ENCODE measurements around the gene APOA4. TPM values are rescaled to one million over a fixed set of nuclear protein-coding genes. Genes with fewer than 3 reads are reported as not detected.
"Not testable (repeated sequence)": the region's sequence is repeated elsewhere in the genome, so short reads cannot be mapped to it uniquely, and the experiment has no call there.

APOA4 gene
- total RNA-seq, 1 donor from 2014 or later: 0.52 TPM

DNA sequence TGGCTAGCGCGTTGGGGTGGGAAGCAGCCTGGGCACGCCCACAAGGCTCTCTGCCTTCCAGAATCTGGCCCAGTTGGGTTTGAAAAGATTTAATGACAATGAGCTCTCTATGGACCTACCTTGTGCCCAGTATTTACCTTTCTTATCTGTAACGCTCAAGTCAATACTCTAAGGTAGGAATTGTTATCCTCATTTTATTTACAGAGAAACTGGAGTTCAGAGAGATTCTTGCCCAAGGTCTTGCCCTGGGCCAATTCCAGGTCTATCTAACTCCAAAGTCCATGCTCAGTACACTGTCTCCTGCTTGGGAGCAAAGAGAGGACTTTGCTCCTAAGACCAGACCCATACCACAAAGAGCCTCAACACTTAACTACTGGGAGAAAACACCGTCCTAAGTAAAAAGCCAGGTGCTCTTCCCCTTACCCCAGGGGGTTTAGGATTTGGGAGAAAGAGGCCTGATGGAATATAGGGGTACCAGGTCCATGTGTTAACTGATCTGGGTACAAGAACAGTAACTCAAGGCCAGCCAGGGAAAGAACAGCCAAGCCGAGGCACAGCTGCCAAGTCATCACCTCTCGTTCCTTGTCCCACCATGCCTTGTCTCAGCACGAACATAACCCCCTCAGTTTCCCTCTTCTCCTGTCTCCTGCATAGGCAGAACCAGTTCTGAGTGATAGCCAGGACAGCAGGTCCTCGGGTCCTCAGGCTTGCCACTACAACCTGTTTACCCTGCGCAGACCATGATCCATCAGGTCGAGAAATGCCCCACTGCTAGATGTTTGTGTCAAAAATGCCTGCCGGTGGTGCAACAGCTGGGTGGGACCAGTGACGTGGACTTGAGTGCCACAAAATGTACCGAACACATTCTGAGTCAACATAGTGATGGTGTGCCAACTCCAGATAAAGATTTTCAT lies 14.6 kb downstream of the APOA4 start:
- no peak overlapping the region for H3K27ac ChIP-seq (ENCODE audit: low read depth, low read length)
- H3K27me3 ChIP-seq (ENCODE audit: control insufficient read depth in 3 of 3, insufficient read depth in 3 of 3, low read length in 3 of 3): no peaks in the 10 kb centered on the region
- H3K9ac ChIP-seq (ENCODE audit: low read depth in 1 of 3, low read length in 3 of 3): no peak overlapping the region

DNA sequence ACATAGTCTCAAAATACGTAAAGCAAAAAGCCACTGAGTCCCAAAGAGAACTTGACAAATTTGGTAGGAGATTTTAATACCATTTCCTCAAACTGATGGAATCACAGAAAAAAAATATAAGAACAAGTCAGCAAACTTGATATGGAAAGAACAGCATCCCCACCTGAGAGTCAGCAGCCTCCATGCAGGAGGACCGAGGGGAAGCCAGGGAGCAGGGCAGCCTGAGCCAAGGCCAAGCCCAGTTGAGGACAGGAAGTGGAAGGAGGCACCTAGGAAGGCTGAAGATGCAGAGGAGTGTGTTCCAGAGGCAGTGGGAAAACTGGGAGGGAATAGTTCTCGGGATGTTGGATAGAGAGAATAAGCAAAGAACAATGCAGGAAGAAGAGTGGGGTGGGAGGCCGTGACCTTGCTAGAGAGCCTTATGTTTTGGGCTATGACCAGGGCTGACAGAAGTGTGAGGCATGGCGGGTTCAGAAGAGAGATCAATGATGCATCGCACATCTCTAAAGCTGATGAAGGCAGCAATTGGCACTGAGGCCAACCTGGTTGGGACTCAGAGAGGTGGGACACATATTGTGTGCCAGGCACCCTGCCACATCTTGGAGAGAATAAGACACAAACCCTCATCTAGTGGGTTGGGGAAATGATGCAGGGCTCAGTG lies 15.4 kb downstream of the APOA4 start:
- Histone ChIP-seq H3K27ac (ENCODE audit: low read depth, low read length) (no peak overlapping the region), H3K4me1 (ENCODE audit: control insufficient read depth in 3 of 3, insufficient read depth in 3 of 3, low read length in 3 of 3) (no peaks in the 10 kb centered on the region), H3K36me3 (ENCODE audit: control insufficient read depth in 3 of 3, insufficient read depth in 3 of 3, low read length in 3 of 3) (no peaks in the 10 kb centered on the region), H3K27me3 (ENCODE audit: control insufficient read depth in 3 of 3, insufficient read depth in 3 of 3, low read length in 3 of 3) (no peaks in the 10 kb centered on the region), H3K9me3 (ENCODE audit: control insufficient read depth in 3 of 3, low read length in 3 of 3) (no peaks in the 10 kb centered on the region), H3K9ac (ENCODE audit: low read depth in 1 of 3, low read length in 3 of 3) (no peak overlapping the region), H3K4me3 (ENCODE audit: low read length in 3 of 3) (no peak overlapping the region)

More for the DNA sequence above, 14.6 kb downstream of the APOA4 start:
- Histone ChIP-seq H3K4me1 (ENCODE audit: control insufficient read depth in 3 of 3, insufficient read depth in 3 of 3, low read length in 3 of 3) (no peaks in the 10 kb centered on the region), H3K36me3 (ENCODE audit: control insufficient read depth in 3 of 3, insufficient read depth in 3 of 3, low read length in 3 of 3) (no peaks in the 10 kb centered on the region), H3K9me3 (ENCODE audit: control insufficient read depth in 3 of 3, low read length in 3 of 3) (no peaks in the 10 kb centered on the region), H3K4me3 (ENCODE audit: low read length in 3 of 3) (no peak overlapping the region)

DNA sequence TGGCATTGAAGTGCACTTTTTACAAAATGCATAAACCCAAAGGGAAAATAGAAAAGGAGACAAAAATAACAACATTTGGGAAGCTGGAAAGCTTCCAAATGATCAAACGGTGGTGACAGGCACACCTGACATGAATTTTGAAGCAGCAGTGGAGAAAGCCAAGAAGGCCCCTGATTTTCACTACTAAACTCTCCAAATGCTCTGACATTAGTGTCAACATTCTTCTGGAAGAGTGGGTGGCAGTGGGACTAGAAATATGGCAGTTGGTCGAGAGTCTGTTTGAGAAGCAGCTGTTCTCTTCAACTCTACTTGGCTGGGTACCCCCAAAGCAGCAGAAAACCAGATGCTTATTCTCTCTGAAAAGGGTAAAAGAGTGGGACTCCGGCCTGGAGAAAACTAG lies 19.1 kb downstream of the APOA4 start:
- Histone ChIP-seq H3K27me3 (ENCODE audit: control insufficient read depth in 3 of 3, insufficient read depth in 3 of 3, low read length in 3 of 3) (peaks cover 0 to 2% (median 0%) of the 10 kb centered on the region in 3 donors), H3K36me3 (ENCODE audit: control insufficient read depth in 3 of 3, insufficient read depth in 3 of 3, low read length in 3 of 3) (no peaks in the 10 kb centered on the region), H3K9ac (ENCODE audit: low read depth in 1 of 3, low read length in 3 of 3) (no peak overlapping the region), H3K27ac (ENCODE audit: low read depth, low read length) (no peak overlapping the region), H3K4me1 (ENCODE audit: control insufficient read depth in 3 of 3, insufficient read depth in 3 of 3, low read length in 3 of 3) (no peaks in the 10 kb centered on the region), H3K9me3 (ENCODE audit: control insufficient read depth in 3 of 3, low read length in 3 of 3) (no peaks in the 10 kb centered on the region), H3K4me3 (ENCODE audit: low read length in 3 of 3) (no peak overlapping the region)

DNA sequence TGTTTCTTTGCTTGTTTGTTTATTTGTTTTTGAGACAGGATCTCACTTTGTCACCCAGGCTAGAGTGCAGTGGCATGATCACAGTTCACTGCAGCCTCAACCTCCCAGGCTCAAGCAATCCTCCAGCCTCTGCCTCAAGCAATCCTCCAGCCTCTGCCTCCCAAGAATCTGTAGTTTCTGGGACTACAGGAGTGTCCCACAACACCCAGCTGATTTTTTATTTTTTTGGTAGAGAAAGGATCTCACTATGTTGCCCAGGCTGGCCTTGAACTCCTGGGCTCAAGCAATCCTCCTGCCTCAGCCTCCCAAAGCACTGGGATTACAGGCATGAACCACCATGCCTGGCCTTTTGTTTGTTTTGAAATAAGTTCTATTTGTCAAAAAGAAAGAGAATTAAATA lies 21.4 kb downstream of the APOA4 start:
- H3K36me3 ChIP-seq (ENCODE audit: control insufficient read depth in 3 of 3, insufficient read depth in 3 of 3, low read length in 3 of 3); H3K27me3 ChIP-seq (ENCODE audit: control insufficient read depth in 3 of 3, insufficient read depth in 3 of 3, low read length in 3 of 3): not testable (repeated sequence)

DNA sequence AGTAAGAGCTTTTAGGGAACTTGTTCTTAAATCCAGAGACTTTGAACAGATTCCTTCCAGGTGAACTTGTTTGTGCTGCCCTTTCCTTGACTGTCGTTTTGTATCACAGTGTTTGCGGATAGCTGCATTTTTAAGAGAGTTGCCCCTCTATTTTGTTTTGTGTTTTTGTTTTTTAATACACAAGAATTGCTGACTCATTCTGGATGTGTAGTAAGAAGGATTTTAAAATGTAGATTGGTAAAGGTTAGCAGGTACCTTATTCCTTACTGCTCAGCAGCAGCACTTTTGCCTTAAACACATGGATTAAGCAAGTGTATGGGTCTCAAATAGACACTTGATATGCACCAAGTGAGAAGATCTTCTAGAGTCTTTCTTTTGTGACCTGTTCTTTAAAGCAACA lies 22.5 kb downstream of the APOA4 start:
- no peaks in the 10 kb centered on the region for H3K36me3 ChIP-seq (ENCODE audit: control insufficient read depth in 3 of 3, insufficient read depth in 3 of 3, low read length in 3 of 3)
- H3K4me3 ChIP-seq (ENCODE audit: low read length in 3 of 3): no peak overlapping the region
- no peak overlapping the region for H3K27ac ChIP-seq (ENCODE audit: low read depth, low read length)
- no peaks in the 10 kb centered on the region for H3K4me1 ChIP-seq (ENCODE audit: control insufficient read depth in 3 of 3, insufficient read depth in 3 of 3, low read length in 3 of 3)
- H3K27me3 ChIP-seq (ENCODE audit: control insufficient read depth in 3 of 3, insufficient read depth in 3 of 3, low read length in 3 of 3): peaks cover 0 to 2% (median 0%) of the 10 kb centered on the region in 3 donors
- no peaks in the 10 kb centered on the region for H3K9me3 ChIP-seq (ENCODE audit: control insufficient read depth in 3 of 3, low read length in 3 of 3)
- H3K9ac ChIP-seq (ENCODE audit: low read depth in 1 of 3, low read length in 3 of 3): no peak overlapping the region

More for the DNA sequence above, 21.4 kb downstream of the APOA4 start:
- not testable (repeated sequence) for H3K4me1 ChIP-seq (ENCODE audit: control insufficient read depth in 3 of 3, insufficient read depth in 3 of 3, low read length in 3 of 3); H3K4me3 ChIP-seq (ENCODE audit: low read length in 3 of 3); H3K9me3 ChIP-seq (ENCODE audit: control insufficient read depth in 3 of 3, low read length in 3 of 3); H3K27ac ChIP-seq (ENCODE audit: low read depth, low read length); H3K9ac ChIP-seq (ENCODE audit: low read depth in 1 of 3, low read length in 3 of 3)

GRCh38 chr11:116798368-116798767 lies 24.7 kb downstream of the APOA4 start:
- no peaks in the 10 kb centered on the region for H3K9me3 ChIP-seq (ENCODE audit: control insufficient read depth in 3 of 3, low read length in 3 of 3)
- H3K4me3 ChIP-seq (ENCODE audit: low read length in 3 of 3): no peak overlapping the region
- H3K4me1 ChIP-seq (ENCODE audit: control insufficient read depth in 3 of 3, insufficient read depth in 3 of 3, low read length in 3 of 3): no peaks in the 10 kb centered on the region
- no peak overlapping the region for H3K27ac ChIP-seq (ENCODE audit: low read depth, low read length)
- no peaks in the 10 kb centered on the region for H3K36me3 ChIP-seq (ENCODE audit: control insufficient read depth in 3 of 3, insufficient read depth in 3 of 3, low read length in 3 of 3)
- no peak overlapping the region for H3K9ac ChIP-seq (ENCODE audit: low read depth in 1 of 3, low read length in 3 of 3)
- H3K27me3 ChIP-seq (ENCODE audit: control insufficient read depth in 3 of 3, insufficient read depth in 3 of 3, low read length in 3 of 3): peaks cover 0 to 2% (median 0%) of the 10 kb centered on the region in 3 donors

DNA sequence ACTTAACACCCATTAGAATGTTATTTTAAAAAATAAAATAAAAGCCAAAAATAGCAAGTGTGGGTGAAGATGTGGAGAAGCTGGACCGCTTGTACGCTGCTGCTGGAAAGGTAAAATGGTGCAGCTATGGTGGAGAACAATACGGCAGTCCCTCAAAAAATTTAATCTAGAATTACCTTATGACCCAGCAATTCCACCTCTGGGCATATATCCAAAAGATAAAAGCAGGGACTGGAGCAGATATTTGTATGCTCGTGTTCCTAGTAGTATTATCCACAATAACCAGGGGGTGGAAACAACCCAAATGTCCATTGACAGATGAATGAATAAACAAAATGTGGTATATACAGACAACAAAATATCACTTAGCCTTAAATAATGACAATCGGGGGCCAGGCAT lies 25.3 kb downstream of the APOA4 start:
- H3K4me1 ChIP-seq (ENCODE audit: control insufficient read depth in 3 of 3, insufficient read depth in 3 of 3, low read length in 3 of 3): no peaks in the 10 kb centered on the region
- H3K9ac ChIP-seq (ENCODE audit: low read depth in 1 of 3, low read length in 3 of 3): no peak overlapping the region
- no peak overlapping the region for H3K27ac ChIP-seq (ENCODE audit: low read depth, low read length)
- H3K9me3 ChIP-seq (ENCODE audit: control insufficient read depth in 3 of 3, low read length in 3 of 3): no peaks in the 10 kb centered on the region
- no peak overlapping the region for H3K4me3 ChIP-seq (ENCODE audit: low read length in 3 of 3)
- peaks cover 0 to 2% (median 0%) of the 10 kb centered on the region in 3 donors for H3K27me3 ChIP-seq (ENCODE audit: control insufficient read depth in 3 of 3, insufficient read depth in 3 of 3, low read length in 3 of 3)
- H3K36me3 ChIP-seq (ENCODE audit: control insufficient read depth in 3 of 3, insufficient read depth in 3 of 3, low read length in 3 of 3): no peaks in the 10 kb centered on the region

DNA sequence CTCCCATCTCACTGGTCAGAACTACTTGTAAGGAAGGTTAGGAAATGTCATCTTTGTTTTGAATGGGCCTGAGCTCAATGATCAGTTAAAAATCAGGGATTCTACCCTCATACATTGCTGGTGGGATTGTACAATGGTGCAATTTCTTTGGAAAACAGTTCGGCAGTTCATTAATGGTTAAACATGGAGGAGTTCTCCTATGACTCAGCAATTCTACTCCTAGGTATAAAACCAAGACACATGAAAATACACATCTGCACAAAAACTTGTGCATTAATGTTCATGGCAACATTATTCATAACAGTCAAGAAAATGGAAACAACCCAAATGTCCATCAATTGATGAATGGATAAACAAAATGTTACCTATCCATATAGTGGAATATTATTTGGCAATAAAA lies 26.6 kb downstream of the APOA4 start:
- H3K9me3 ChIP-seq (ENCODE audit: control insufficient read depth in 3 of 3, low read length in 3 of 3): no peaks in the 10 kb centered on the region
- no peak overlapping the region for H3K27ac ChIP-seq (ENCODE audit: low read depth, low read length)
- H3K36me3 ChIP-seq (ENCODE audit: control insufficient read depth in 3 of 3, insufficient read depth in 3 of 3, low read length in 3 of 3): no peaks in the 10 kb centered on the region
- H3K4me3 ChIP-seq (ENCODE audit: low read length in 3 of 3): no peak overlapping the region
- H3K9ac ChIP-seq (ENCODE audit: low read depth in 1 of 3, low read length in 3 of 3): no peak overlapping the region
- H3K27me3 ChIP-seq (ENCODE audit: control insufficient read depth in 3 of 3, insufficient read depth in 3 of 3, low read length in 3 of 3): peaks cover 0 to 2% (median 0%) of the 10 kb centered on the region in 3 donors
- peaks cover 1 to 3% (median 2%) of the 10 kb centered on the region in 3 donors for H3K4me1 ChIP-seq (ENCODE audit: control insufficient read depth in 3 of 3, insufficient read depth in 3 of 3, low read length in 3 of 3)

DNA sequence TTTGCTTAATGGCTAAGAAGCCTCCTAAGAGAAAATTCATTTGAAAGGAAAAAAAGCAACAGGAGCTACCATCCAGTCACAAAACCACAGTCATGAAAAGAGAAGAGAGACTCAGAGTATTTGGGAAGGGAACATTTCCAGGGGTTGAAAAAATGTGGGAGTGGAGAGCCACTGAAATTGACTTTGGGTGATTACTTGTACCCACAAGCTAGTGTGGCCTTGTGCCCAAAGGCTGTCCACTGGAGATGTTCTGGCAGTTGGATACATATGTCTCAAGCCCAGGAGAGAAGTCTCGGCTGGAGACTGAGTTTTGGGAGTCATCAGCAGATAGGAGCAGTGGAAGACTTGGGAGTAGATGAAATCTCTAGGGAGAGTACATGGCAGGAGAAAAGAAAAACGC lies 28.3 kb downstream of the APOA4 start:
- H3K9ac ChIP-seq (ENCODE audit: low read depth in 1 of 3, low read length in 3 of 3): no peak overlapping the region
- peaks cover 0 to 3% (median 0%) of the 10 kb centered on the region in 3 donors for H3K27me3 ChIP-seq (ENCODE audit: control insufficient read depth in 3 of 3, insufficient read depth in 3 of 3, low read length in 3 of 3)
- peaks cover 5 to 10% (median 7%) of the 10 kb centered on the region in 3 donors for H3K4me1 ChIP-seq (ENCODE audit: control insufficient read depth in 3 of 3, insufficient read depth in 3 of 3, low read length in 3 of 3)
- no peaks in the 10 kb centered on the region for H3K9me3 ChIP-seq (ENCODE audit: control insufficient read depth in 3 of 3, low read length in 3 of 3)
- H3K36me3 ChIP-seq (ENCODE audit: control insufficient read depth in 3 of 3, insufficient read depth in 3 of 3, low read length in 3 of 3): no peaks in the 10 kb centered on the region
- no peak overlapping the region for H3K4me3 ChIP-seq (ENCODE audit: low read length in 3 of 3)
- no peak overlapping the region for H3K27ac ChIP-seq (ENCODE audit: low read depth, low read length)

DNA sequence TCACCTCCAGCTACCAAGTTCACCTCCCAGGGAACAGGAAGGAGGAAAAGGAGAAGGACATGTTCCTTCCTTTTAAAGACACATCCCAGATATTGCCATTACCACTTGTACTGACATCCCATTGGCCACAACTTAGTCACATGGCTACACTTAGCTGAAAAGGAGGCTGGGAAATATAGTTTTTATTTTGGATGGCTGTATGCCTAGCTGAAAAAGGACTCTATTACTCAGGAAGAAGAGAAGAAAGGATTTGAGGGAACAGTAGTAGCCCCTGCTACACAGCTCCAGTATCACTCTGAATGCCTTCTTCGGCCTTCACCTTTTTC lies 29.4 kb downstream of the APOA4 start:
- no peak overlapping the region for H3K4me3 ChIP-seq (ENCODE audit: low read length in 3 of 3)
- H3K36me3 ChIP-seq (ENCODE audit: control insufficient read depth in 3 of 3, insufficient read depth in 3 of 3, low read length in 3 of 3): no peaks in the 10 kb centered on the region
- no peaks in the 10 kb centered on the region for H3K9me3 ChIP-seq (ENCODE audit: control insufficient read depth in 3 of 3, low read length in 3 of 3)

More for the DNA sequence above, 29.4 kb downstream of the APOA4 start:
- H3K4me1 ChIP-seq (ENCODE audit: control insufficient read depth in 3 of 3, insufficient read depth in 3 of 3, low read length in 3 of 3): peaks cover 5 to 10% (median 7%) of the 10 kb centered on the region in 3 donors
- no peak overlapping the region for H3K9ac ChIP-seq (ENCODE audit: low read depth in 1 of 3, low read length in 3 of 3)
- peaks cover 0 to 3% (median 0%) of the 10 kb centered on the region in 3 donors for H3K27me3 ChIP-seq (ENCODE audit: control insufficient read depth in 3 of 3, insufficient read depth in 3 of 3, low read length in 3 of 3)
- no peak overlapping the region for H3K27ac ChIP-seq (ENCODE audit: low read depth, low read length)

Measured in skeletal muscle tissue (tissue), 4 donors.